ENCODE data around the gene AGPS.
"Not testable (repeated sequence)": the region's sequence is repeated elsewhere in the genome, so short reads cannot be mapped to it uniquely, and the experiment has no call there.

AGPS gene

GRCh38 chr2:177424120-177424519, 31.5 kb downstream of the AGPS start:
- not testable (repeated sequence) for DNase-seq

- DNase-seq: not testable (repeated sequence)
Measured at GRCh38 chr2:177424620-177425019, 32.0 kb downstream of the AGPS start.

DNA sequence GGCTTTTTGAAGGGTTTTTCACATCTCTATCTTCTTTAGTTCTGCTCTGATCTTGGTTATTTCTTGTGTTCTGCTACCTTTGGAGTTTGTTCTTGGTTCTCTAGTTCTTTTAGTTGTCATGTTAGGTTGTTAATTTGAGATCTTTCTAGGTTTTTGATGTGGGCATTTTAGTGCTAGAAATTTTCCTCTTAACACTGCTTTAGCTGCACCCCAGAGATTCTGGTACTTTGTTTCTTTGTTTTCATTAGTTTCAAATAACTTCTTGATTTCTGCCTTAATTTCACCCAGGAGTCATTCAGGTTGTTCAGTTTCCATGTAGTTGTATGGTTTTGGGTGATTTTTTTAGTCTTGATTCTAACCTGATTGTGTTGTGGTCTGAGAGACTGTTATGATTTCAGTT, 34.7 kb downstream of the AGPS start:
- no peak for DNase-seq

DNA sequence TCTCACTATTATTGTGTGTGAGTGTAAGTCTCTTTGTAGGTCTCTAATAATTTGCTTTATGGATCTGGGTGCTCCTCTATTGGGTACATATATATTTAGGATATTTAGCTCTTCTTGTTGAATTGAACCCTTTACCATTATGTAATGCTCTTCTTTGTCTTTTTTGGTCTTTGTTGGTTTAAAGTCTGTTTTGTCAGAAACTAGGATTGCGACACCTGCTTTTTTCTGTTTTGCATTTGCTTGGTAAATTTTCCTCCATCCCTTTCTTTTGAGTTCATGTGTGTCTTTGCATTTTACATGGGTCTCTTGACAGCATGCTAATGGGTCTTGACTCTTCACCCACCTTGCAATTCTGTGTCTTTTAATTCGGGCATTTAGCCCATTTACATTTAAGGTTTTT, 35.4 kb downstream of the AGPS start:
- DNase-seq: not testable (repeated sequence)

GRCh38 chr2:177429688-177430325, 37.2 kb downstream of the AGPS start:
- no peak for DNase-seq

DNA sequence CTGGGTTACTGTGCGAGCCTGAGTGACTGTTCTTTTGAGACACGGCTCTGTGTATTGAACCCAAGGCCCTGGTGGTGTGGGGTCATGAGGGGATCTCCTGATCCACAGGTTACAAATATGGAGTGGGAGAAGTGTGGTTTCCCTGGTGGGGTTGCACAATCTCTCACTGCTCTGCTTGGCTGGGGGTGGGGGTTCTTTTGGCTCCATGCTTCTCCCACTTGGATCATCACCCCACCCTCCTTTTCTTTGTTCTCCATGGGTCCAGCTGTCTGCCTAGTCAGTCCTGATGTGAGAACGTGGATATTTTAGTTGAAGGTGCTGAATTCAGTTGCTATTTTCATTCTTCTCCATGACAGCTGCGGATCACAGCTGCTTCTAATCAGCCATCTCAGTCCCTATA, 37.8 kb downstream of the AGPS start:
- DNase-seq: no peak

GRCh38 chr2:177431111-177431725, 38.6 kb downstream of the AGPS start:
- not testable (repeated sequence) for DNase-seq

DNA sequence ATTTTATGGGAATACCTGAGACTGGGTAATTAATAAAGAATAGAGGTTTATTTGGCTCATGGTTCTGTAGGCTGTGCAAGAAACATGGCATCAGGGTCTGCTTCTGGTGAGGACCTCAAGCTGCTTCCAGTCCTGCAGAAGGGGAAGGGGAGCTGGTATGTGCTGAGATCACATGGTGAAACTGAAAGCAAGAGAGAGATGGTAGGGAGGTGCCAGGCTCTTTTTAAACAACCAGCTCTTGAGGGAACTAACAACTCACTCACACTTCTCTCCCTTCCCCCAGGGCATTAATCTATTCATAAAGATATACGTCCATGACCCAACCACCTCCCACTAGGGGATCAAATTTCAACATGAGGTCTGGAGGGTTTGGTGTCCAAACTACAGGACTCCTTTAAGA, 40.1 kb downstream of the AGPS start:
- DNase-seq: no peak

GRCh38 chr2:177433402-177433801, 40.8 kb downstream of the AGPS start:
- DNase-seq: no peak

DNA sequence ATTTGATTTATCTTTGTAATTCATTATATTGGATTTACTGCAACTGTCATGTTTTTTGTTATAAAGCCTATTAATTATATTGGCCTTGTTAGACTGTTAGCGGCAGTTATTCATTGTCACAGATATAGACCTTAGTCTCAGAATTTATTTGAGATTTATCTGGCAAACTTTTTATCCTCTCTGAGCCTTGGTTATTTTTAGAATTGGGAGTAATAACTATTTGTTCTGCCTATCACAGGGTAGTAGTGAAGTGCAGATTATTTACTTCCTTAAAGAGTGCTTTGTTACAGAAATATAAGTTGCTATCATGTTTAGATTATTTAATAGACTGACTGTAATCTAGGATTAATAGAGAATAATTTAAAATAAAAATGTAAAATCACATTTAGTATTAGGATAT, 41.9 kb downstream of the AGPS start:
- DNase-seq: no peak

DNA sequence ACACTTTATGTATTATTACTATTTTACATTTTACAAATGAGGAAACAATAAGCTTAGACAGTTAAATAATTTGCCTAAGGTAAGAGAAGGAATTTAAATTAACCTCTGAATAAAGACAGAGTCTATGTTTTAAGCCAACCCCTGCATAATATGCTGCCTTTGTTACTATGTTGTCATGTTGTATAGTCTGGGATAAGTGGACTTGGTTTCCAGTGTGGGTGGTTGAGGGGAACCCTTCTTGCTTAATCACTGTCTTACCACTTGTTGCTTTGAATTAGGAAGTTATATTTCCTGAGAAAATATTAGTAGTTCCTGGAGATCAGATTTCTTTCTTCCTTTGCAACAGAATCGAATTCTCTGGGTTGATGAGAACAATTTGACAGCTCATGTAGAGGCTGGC, 52.6 kb downstream of the AGPS start:
- DNase-seq: no peak

- DNase-seq: no peak
Measured at GRCh38 chr2:177448031-177448430, 55.5 kb downstream of the AGPS start.

DNA sequence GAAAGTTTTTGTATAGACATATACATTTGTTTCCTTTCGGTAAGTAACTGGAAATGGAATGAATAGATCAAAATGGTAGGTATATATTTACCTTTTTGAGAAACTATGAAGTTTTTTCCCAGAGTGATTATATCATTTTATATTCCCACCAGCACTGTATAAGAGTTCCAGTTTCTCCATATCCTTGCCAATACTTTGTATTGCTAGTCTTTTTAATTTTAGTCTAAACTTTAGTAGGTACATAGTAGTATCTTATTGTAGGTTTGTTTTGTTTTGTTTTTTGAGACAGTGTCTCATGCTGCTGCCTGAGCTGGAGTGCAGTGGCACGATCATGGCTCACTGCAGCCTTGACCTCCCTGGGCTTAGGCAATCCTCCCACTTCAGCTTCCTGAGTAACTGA, 56.6 kb downstream of the AGPS start:
- DNase-seq: no peak

- no peak for DNase-seq
Measured at GRCh38 chr2:177455187-177455586, 62.6 kb downstream of the AGPS start.

- not testable (repeated sequence) for DNase-seq
Measured at GRCh38 chr2:177459756-177460155, 67.2 kb downstream of the AGPS start.

- no peak for DNase-seq
Measured at GRCh38 chr2:177460973-177461585, 68.5 kb downstream of the AGPS start.

- no peak for DNase-seq
Measured at GRCh38 chr2:177464549-177464948, 72.0 kb downstream of the AGPS start.

GRCh38 chr2:177465400-177466138, 73.0 kb downstream of the AGPS start:
- no peak for DNase-seq

DNA sequence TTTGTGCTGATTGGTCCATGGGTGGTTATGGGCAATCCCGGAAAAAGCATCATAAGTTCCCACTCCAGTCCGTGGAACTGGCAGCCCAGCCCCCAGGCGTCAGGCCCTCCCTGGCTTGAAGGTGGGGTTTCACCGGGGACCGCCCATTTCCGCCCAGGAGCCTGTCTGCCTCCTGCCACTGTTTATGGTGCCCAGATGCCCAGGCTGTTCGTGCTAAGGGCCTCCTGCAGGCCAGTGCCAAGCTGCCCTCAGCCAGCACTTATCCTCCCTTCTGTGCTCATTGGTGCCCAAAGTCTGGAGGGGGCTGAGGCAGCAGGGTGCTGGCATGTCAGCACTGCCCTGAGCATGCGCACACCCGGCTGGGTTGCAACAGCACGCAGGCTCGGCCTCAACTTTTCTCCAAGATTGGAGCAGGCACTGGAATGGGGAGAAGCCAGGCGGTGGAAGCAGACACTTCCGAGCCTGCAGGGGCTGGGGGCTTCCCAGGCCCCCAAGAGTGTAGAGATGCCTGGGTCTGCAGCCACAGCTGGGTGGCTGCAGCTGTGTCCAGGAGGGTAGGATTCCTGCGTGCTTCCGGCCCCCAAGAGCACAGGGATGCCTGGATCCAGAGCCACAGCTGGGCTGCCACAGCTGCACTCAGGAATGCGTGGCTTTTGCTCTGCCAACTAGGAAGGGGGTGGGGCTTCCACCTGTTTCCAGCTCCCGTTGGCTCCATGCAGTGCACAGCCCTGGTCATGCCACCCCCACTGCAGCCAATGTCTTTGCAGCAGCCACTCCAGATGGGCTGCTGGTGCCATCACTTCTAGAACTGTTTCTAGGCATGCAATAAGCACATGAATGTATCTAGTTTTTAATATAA, 74.0 kb downstream of the AGPS start:
- no peak for DNase-seq

- DNase-seq: no peak
Measured at GRCh38 chr2:177467646-177468045, 75.1 kb downstream of the AGPS start.

GRCh38 chr2:177471990-177472389, 79.4 kb downstream of the AGPS start:
- no peak for DNase-seq

GRCh38 chr2:177474301-177474700, 81.7 kb downstream of the AGPS start:
- DNase-seq: no peak

DNA sequence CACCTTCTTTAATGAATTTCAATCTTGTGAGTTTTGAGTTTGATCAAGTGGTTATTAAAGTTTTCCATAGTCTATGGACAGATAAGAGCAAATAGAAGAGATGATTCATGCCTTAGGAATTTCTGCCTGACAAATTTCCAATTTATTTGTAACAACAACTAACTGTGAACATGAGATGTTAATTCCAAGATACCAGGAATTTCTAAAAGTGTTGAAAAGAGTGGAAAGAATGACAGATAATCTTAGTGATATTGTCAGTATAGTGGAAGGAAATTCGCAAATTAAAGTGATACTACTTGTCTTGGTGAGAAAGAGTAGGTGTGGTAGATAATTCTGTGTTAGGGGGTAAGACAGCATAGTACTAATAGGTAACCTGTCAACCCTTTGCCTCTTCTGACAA, 82.4 kb downstream of the AGPS start:
- DNase-seq: no peak

All from stimulated activated CD4-positive, alpha-beta T cell treated with anti-CD3 and anti-CD28 coated beads, Interleukin-12 subunit alpha, Interleukin-12 subunit beta, amount 100 ng/mL, for 4 hours (primary cell).